GM19455 (cell line): ENCODE data around the gene KLHL7.
"Not testable (repeated sequence)": the region's sequence is repeated elsewhere in the genome, so short reads cannot be mapped to it uniquely, and the experiment has no call there.

ENCODE experiments used
- ATAC-seq: cut with Tn5 transposase; IDR thresholded peaks from one replicate; pipeline ENCODE4 v1.9.1; 2021; ENCODE audit not compliant: unreplicated experiment

KLHL7 gene

GRCh38 chr7:23212395-23212794 is 106.8 kb downstream of the KLHL7 start:
- no peak for ATAC-seq

DNA sequence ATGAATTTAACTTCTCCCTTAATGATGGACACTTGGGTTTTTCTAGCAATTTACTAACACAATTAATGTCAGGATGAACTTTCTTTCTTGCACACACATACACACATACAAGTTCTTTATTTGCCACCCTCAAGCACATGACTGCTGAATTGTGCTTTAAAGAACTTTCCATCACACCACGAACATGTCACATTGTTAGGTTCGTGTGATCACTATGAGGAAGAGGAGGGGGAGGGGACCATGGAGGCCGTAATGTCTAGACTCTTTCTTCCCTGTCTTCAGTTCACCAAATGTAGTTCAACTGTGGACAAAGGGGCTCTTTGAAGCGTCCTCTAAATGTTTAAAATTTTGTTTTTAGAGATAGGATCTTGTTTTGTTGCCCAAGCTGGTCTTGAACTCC is 107.3 kb downstream of the KLHL7 start:
- ATAC-seq = no peak

GRCh38 chr7:23213755-23214154 is 108.2 kb downstream of the KLHL7 start:
- no peak for ATAC-seq

DNA sequence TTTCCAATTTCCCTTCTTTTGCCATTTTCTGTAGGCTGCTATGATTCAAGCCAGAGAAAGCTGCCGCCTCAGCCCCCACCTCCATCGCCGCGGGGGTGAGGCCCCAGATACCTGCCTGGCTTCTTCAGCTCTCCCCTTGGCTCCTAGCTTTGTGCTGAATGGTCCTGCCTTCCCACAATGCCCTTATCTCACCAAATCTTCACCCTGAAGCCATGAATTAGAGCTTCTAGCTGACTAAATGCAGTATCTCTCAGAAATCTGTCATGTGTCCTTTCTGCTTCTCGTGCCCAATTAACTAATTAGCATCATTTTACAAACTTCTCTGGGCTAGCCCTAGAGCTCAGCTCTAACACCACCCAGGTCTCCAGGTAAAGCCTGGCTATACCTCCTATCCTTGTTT is 108.8 kb downstream of the KLHL7 start:
- no peak for ATAC-seq

DNA sequence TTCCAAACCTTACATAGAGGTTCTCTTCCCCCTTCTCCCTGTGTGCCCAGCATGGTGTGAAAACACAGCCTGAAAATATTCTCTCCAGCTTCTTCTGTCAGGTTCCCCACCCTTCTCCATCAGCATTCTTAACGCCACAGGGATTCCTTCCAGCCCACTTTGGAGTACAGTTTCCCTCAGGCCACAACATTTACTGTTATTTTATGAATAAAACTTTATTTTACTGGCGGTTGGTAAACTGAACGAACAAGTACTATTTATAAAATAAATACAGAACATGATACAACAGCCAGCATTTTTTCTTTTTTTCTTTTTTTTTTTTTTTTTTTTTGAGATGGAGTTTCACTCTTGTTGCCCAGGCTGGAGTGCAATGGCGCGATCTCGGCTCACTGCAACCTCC is 109.4 kb downstream of the KLHL7 start:
- no peak for ATAC-seq

DNA sequence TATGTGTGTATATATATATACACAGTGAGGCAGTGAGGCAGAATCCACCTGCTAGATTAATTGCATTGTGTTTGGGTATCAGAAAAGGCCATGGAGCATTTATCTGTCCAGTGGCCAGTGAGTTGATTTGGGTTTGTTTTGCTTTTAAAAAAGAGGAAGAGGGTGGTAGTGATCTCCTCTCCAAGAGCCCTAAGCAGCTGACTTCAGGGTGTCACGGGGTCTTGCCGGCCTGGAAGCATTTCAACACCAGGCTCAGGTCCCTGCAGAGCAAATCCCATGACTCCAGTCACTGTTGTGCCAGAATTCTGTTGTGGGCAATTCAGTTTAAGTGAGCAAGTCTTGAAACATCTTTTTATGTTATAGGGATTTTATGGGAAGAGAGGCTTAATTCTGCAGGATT is 110.4 kb downstream of the KLHL7 start:
- no peak for ATAC-seq

DNA sequence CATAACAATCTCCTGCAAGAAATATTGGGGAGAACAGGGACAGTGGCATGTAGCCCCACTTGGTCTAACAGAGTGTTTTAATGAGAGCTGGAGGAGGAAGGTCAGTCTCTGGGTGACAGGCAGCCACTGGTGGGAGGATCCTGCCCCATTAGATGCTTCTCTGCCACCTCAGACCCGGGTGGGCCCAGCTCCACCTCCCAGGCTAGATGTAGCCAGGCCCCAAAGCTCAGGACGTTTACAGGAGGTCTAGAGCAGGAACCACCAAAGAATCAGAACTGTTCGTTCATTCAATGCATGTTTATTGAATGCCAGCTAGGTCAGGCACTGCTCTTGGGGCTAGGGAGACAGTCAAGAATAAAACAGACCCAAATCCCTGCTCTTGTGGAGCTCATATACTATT is 112.6 kb downstream of the KLHL7 start:
- ATAC-seq = no peak

DNA sequence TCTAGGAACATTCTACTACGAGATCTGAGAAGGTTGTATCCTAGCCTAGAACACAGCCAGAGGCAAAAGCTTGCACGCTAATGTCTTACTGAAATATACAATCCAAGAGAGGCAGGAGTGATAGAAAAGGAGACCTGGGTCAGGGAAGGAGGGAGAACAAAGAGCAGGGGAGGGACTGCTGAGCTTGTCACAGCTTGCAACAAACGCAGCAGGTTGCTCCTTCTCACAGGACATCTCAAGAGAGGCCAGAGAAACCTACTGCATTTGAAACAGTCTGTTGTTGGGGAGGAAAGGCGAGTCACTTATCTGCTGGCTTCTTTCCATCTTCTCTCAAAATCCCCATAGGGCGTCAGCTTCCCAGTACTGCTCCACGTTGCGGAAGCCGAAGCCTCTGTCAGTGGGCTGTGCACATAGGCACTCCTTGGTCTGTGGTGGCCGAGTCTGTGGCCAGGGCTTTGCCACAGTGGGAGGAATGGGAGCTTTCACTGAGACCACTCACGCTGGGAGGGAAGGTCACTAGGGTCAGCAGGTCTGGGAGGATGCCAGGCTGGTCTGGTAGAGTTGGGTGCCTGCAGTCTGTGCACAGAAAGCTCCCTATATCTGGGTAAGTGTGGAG is 115.2 kb downstream of the KLHL7 start:
- no peak for ATAC-seq

GRCh38 chr7:23222439-23223030 is 117.0 kb downstream of the KLHL7 start:
- ATAC-seq = no peak

- ATAC-seq = not testable (repeated sequence)
These were observed 118.8 kb downstream of the KLHL7 start for GRCh38 chr7:23224364-23224763.

GRCh38 chr7:23226844-23227450 is 121.4 kb downstream of the KLHL7 start:
- ATAC-seq = no peak
